ENCODE results near the gene FEN1. TPM values are rescaled to one million over a fixed set of nuclear protein-coding genes. Genes with fewer than 3 reads are reported as not detected.

FEN1 gene
- total RNA-seq, 4 donors from 2014 or later = 11.4 to 38.1 (median 23.5) TPM

DNA sequence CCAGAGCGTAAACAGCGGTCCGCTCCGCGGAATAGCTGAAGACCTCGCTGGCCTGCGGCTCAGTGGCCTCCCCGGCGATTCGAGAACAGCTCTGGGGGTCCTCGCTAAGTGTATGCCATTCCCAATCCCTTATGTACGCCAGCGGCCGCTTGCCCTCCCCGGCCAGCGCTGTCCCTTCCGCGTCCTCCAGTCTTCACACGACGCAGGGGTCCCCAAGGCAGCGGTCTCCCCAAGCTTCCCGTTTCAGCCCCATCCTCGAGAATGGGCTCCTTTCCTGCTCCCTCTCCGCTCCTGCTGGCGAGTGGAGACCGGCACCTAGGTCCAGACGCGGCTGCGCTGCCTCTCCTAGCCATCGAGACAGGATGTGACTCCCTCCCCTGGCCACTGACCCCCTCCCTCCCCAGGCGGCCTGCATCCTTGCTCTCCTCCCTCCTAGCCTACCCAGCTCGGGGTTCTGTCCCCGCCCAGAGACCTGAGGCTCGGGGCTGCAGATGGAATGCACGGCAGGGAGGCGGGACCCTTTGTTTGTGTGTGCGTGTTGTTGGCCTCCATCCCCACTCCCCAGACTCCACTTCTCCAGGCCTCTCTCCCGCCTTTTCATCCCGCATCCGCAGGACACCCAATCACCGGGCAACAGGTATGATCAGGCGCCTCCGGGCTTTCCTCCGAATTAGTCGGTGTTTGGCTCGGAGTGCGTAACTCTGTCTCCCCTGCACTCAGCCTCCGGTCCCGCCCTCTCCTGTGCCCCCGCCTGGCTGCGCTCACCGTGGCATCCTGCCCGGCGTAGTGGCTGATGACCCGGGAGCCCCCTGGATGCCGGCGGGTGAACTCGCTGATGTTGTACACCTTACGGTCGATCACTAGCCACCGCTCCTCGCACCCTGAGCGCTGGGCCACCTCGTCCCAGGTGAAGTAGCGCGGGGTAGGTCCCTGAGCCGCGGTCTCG, 23.4 kb downstream of the FEN1 start:
- peak overlapping the region; percentile 47 to 83 (median 58) for H3K4me3 ChIP-seq
- peak overlapping the region; percentile 86 to 99 (median 92) for H3K27ac ChIP-seq
- no peaks in the 10 kb centered on the region for H3K9me3 ChIP-seq
- H3K36me3 ChIP-seq = peaks cover 0 to 19% (median 0%) of the 10 kb centered on the region in 3 donors
- peaks cover 0 to 29% (median 3%) of the 10 kb centered on the region in 4 donors for H3K27me3 ChIP-seq
- peaks cover 22 to 64% (median 25%) of the 10 kb centered on the region in 3 donors for H3K4me1 ChIP-seq
- TF ChIP-seq POLR2A (IDR thresholded peaks at IDR 0.05) = no peak
- WGBS, 2 donors = 0 to 2% methylated on average over 33 to 43 of the region's 69 CpGs
- DNase-seq = no peak
- intact Hi-C loops (cut with DNase I) = no loop called here

GRCh38 chr11:61816736-61817455, 24.2 kb downstream of the FEN1 start, which contains the start of gene FADS1:
Gene FADS1, minus strand, starts transcription at chr11:61817003. Its CDS starts 74 bp downstream, at chr11:61816929.
- intact Hi-C loops (cut with DNase I) = no loop called here
- 8 to 11% methylated on average over 7 to 11 of the region's 73 CpGs for WGBS, 2 donors
- peaks cover 22 to 66% (median 25%) of the 10 kb centered on the region in 3 donors for H3K4me1 ChIP-seq
- peak within 1 kb of the TSS; percentile 47 to 83 (median 58) for H3K4me3 ChIP-seq
- H3K36me3 ChIP-seq = peaks cover 0 to 11% (median 0%) of the 10 kb centered on the region in 3 donors
- H3K9me3 ChIP-seq = no peaks in the 10 kb centered on the region
- peaks cover 0 to 29% (median 3%) of the 10 kb centered on the region in 4 donors for H3K27me3 ChIP-seq
- H3K27ac ChIP-seq = peak within 1 kb of the TSS; percentile 86 to 99 (median 92)
- TF ChIP-seq POLR2A (IDR thresholded peaks at IDR 0.05) = peak in 2 of 4 donors; percentile 49 to 52
- TF ChIP-seq, protein P1, sequence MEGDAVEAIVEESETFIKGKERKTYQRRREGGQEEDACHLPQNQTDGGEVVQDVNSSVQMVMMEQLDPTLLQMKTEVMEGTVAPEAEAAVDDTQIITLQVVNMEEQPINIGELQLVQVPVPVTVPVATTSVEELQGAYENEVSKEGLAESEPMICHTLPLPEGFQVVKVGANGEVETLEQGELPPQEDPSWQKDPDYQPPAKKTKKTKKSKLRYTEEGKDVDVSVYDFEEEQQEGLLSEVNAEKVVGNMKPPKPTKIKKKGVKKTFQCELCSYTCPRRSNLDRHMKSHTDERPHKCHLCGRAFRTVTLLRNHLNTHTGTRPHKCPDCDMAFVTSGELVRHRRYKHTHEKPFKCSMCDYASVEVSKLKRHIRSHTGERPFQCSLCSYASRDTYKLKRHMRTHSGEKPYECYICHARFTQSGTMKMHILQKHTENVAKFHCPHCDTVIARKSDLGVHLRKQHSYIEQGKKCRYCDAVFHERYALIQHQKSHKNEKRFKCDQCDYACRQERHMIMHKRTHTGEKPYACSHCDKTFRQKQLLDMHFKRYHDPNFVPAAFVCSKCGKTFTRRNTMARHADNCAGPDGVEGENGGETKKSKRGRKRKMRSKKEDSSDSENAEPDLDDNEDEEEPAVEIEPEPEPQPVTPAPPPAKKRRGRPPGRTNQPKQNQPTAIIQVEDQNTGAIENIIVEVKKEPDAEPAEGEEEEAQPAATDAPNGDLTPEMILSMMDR (IDR thresholded peaks at IDR 0.05) = peak in 5 of 6 experiments; percentile 4 to 41 (median 33)
- DNase-seq = no peak

DNA sequence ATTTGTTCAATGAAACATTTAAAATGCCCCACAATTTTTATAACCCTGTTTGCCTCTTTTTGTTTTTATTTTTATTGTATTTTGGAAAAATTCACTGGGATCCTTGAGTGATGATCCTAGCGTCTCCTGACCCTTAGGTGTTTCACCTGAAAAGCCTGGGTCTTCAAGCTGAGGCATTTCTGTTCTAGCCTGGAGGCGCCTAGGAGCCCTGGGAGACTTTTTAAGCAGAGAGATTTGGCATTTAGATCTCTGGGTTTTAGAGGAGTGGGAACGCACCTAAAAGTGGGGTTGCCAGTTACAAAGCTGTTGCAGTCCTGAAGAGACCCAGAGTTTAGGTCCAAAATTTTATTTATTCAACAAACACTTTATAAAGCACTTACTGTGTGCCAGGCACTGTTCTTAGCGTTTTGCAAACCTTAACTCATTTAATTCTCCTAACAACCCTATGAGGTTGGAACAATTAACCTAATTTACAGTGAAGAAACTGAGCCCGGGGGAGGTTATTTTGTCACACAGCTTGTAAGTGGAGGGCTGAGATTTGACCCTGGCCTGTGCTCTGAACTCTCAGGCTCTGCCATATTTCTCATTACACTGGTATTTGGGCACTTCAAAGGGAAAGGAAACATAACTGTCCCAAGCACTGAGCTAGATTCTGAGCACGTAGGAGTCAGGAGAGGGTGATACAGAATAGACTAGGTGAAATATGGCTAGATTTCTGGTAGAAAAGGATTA, 24.9 kb downstream of the FEN1 start:
- WGBS, 2 donors = 76 to 81% methylated on average over 6 of the region's 6 CpGs
- no peaks in the 10 kb centered on the region for H3K9me3 ChIP-seq
- H3K4me3 ChIP-seq = peak overlapping the region in 3 of 4 donors; percentile 57 to 83 (median 59)
- intact Hi-C loops (cut with DNase I) = no loop called here
- H3K27me3 ChIP-seq = peaks cover 0 to 29% (median 3%) of the 10 kb centered on the region in 4 donors
- peaks cover 22 to 66% (median 25%) of the 10 kb centered on the region in 3 donors for H3K4me1 ChIP-seq
- TF ChIP-seq POLR2A (IDR thresholded peaks at IDR 0.05) = no peak
- TF ChIP-seq, protein P1 (IDR thresholded peaks at IDR 0.05) = no peak
- peak overlapping the region; percentile 86 to 99 (median 92) for H3K27ac ChIP-seq
- H3K36me3 ChIP-seq = peaks cover 0 to 3% (median 0%) of the 10 kb centered on the region in 3 donors
- DNase-seq = no peak

DNA sequence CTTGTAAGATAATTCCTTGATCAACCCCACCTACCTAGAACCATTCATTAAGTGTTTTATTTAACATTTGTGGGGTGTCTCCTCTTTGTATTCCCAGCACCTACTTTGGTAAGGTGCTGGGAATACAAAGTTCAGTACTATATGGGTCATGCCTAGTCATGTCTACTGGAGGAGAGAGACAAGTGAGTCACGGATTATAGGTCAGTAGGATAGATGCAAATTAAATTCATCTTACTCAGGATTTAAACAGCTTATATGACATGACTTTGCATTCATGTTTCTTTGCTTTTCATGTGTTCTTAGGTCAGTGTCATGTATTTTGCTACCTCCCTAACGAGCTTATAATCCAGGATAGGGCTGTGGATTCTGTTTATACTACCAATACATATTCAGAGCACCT, 27.5 kb downstream of the FEN1 start:
- intact Hi-C loops (cut with DNase I) = no loop called here

More for the DNA sequence above, 27.5 kb downstream of the FEN1 start:
- Histone ChIP-seq H3K4me1 (peaks cover 15 to 51% (median 19%) of the 10 kb centered on the region in 3 donors), H3K27me3 (peaks cover 0 to 24% (median 3%) of the 10 kb centered on the region in 4 donors), H3K9me3 (no peaks in the 10 kb centered on the region), H3K36me3 (no peaks in the 10 kb centered on the region), H3K4me3 (no peak overlapping the region), H3K27ac (peak overlapping the region; percentile 63 to 83 (median 77))
- 36 to 49% methylated on average over 2 of the region's 2 CpGs for WGBS, 2 donors
- TF ChIP-seq POLR2A (IDR thresholded peaks at IDR 0.05) = no peak
- TF ChIP-seq, protein P1 (IDR thresholded peaks at IDR 0.05) = no peak
- no peak for DNase-seq
